ENCODE results near the gene AKAP1. TPM values are rescaled to one million over a fixed set of nuclear protein-coding genes. Genes with fewer than 3 reads are reported as not detected.
A peak's percentile ranks its signal among the peaks of the same experiment; 100 is the strongest.

AKAP1 gene
- total RNA-seq, 6 experiments from 2014 or later = 31.2 to 58.5 (median 43.1) TPM

DNA sequence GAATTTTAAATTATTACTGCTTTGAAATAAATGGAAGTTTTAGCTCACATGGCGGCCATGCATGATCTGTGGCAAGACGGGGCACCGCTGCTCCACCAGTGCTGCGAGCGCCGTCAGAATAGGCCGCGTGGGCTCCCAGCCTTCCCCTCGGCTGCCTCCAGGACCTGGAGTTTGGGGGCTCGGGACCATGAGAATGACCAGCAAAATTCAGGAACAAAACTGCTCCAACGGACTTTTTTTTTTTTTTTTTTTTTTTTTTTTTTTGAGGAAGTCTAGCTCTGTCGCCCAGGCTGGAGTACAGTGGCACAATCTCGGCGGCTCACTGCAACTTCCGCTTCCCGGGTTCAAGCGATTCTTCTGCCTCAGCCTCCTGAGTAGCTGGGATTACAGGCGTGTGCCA is 38.3 kb upstream of the AKAP1 start:
- no peak for TF ChIP-seq POLR2A (IDR thresholded peaks at IDR 0.05)
- TF ChIP-seq, protein P1, sequence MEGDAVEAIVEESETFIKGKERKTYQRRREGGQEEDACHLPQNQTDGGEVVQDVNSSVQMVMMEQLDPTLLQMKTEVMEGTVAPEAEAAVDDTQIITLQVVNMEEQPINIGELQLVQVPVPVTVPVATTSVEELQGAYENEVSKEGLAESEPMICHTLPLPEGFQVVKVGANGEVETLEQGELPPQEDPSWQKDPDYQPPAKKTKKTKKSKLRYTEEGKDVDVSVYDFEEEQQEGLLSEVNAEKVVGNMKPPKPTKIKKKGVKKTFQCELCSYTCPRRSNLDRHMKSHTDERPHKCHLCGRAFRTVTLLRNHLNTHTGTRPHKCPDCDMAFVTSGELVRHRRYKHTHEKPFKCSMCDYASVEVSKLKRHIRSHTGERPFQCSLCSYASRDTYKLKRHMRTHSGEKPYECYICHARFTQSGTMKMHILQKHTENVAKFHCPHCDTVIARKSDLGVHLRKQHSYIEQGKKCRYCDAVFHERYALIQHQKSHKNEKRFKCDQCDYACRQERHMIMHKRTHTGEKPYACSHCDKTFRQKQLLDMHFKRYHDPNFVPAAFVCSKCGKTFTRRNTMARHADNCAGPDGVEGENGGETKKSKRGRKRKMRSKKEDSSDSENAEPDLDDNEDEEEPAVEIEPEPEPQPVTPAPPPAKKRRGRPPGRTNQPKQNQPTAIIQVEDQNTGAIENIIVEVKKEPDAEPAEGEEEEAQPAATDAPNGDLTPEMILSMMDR (IDR thresholded peaks at IDR 0.05) = no peak
- Histone ChIP-seq H3K4me3 (peak overlapping the region in 2 of 3 donors; percentile 44 to 49), H3K36me3 (no peaks in the 10 kb centered on the region), H3K9me3 (no peaks in the 10 kb centered on the region), H3K27me3 (no peaks in the 10 kb centered on the region), H3K27ac (no peak overlapping the region), H3K4me1 (no peaks in the 10 kb centered on the region)
- intact Hi-C loops (cut with DNase I) = no loop called here
- WGBS (ENCODE audit: insufficient coverage, low coverage, low lambda C conversion rate, missing lambda C conversion rate) = 66% methylated on average over 9 of the region's 18 CpGs
- no peak for ATAC-seq
- no peak for DNase-seq

DNA sequence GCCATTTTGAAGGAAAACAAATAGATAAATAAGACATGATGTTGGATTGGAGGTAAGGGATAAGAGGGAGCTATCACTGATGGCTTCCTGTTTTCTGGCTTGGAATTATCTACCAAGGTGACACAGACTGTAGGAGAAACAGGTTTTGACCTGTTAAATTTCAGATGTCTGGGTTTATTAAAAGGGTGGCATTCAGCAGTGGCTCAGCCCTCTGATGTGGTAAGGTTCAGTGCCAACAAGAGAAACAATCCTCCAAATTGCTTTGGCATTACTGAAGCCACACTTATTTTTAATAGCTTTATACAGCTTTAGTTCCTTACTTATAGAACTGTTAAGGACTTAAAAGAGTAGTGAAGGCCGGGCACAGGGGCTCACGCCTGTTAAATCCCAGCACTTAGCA is 37.0 kb upstream of the AKAP1 start:
- no peaks in the 10 kb centered on the region for H3K36me3 ChIP-seq

DNA sequence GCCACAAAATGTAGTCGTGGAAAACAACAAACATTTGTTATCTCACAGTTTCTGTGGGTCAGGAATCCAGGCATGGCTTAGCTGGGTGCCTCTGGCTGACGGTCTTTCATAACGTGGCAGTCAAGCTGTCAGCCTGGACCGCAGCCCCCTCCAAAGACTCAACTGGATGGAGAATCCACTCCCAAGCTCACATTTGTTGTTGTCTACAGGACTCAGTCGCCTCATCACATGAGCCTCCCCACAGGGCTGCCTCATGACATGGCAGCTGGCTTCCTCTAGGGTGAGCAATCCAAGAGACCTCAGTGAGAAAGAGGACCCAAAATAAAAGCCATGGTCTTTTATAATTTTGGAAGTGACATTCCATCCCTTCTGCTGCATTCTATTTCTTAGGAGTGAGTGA is 34.7 kb upstream of the AKAP1 start:
- Histone ChIP-seq H3K27ac (no peak overlapping the region), H3K27me3 (no peaks in the 10 kb centered on the region), H3K36me3 (no peaks in the 10 kb centered on the region), H3K9me3 (no peaks in the 10 kb centered on the region), H3K4me3 (no peak overlapping the region), H3K4me1 (peaks cover 0 to 11% (median 4%) of the 10 kb centered on the region in 4 donors)
- intact Hi-C loops (cut with DNase I) = no loop called here
- TF ChIP-seq, protein P1 (IDR thresholded peaks at IDR 0.05) = no peak
- TF ChIP-seq POLR2A (IDR thresholded peaks at IDR 0.05) = no peak
- 63% methylated on average over 2 of the region's 5 CpGs for WGBS (ENCODE audit: insufficient coverage, low coverage, low lambda C conversion rate, missing lambda C conversion rate)
- DNase-seq = no peak
- no peak for ATAC-seq

More for the DNA sequence above, 37.0 kb upstream of the AKAP1 start:
- ATAC-seq (no peak), DNase-seq (no peak)
- 100% methylated on average over 2 of the region's 2 CpGs for WGBS (ENCODE audit: insufficient coverage, low coverage, low lambda C conversion rate, missing lambda C conversion rate)
- intact Hi-C loops (cut with DNase I) = no loop called here
- H3K27ac ChIP-seq = no peak overlapping the region
- H3K9me3 ChIP-seq = no peaks in the 10 kb centered on the region
- TF ChIP-seq POLR2A (IDR thresholded peaks at IDR 0.05) = no peak
- TF ChIP-seq, protein P1 (IDR thresholded peaks at IDR 0.05) = no peak
- H3K4me1 ChIP-seq = no peaks in the 10 kb centered on the region
- H3K4me3 ChIP-seq = no peak overlapping the region
- no peaks in the 10 kb centered on the region for H3K27me3 ChIP-seq

DNA sequence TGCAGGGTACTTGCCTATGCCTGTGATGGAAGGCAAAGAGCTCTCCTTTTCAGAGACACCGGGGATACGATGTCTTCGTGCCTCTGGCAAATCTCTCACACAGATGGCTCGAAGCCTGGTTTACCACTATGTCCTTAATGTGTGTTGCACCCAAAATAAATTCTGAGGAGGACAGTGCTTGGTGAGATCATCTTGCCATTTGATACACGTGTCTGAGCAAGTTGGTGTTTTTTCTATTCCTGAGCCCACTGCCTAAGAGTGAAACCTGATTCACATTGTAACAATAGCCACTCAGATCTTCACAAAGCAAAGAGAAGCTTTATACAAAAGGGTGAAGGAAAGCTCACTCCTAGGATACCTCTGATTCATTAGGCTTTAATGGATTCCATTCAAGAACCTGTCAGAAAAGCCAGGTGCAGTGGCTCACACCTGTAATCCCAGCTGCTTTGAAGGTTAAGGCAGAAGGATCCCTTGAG is 33.1 kb upstream of the AKAP1 start:
- ATAC-seq (no peak), DNase-seq (no peak)
- WGBS (ENCODE audit: insufficient coverage, low coverage, low lambda C conversion rate, missing lambda C conversion rate) = 91% methylated on average over 4 of the region's 5 CpGs
- peaks cover 0 to 11% (median 4%) of the 10 kb centered on the region in 4 donors for H3K4me1 ChIP-seq
- H3K4me3 ChIP-seq = no peak overlapping the region
- TF ChIP-seq, protein P1 (IDR thresholded peaks at IDR 0.05) = no peak
- TF ChIP-seq POLR2A (IDR thresholded peaks at IDR 0.05) = no peak
- no peak overlapping the region for H3K27ac ChIP-seq
- no peaks in the 10 kb centered on the region for H3K36me3 ChIP-seq
- no peaks in the 10 kb centered on the region for H3K27me3 ChIP-seq
- no peaks in the 10 kb centered on the region for H3K9me3 ChIP-seq
- intact Hi-C loops (cut with DNase I) = no loop called here

DNA sequence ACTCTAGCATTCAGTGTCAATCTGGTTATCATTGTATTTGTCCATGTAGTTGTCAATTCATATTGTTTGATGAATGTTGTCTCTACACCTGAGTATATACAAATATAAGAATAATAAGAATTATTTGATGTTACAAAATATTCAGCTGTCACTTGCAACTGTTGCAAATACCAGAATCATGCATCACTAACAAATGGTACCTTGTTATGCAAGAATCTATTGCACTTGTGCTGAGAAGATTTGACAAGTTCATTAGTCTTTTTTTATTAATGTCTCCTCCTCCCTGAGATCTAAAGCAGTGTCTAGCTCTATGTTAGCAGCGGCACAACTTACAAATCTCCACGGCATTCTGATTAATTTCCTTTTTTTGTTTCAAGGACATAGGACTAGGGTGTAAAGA is 22.2 kb upstream of the AKAP1 start:
- DNase-seq = no peak
- intact Hi-C loops (cut with DNase I) = no loop called here
- Histone ChIP-seq H3K27ac (no peak overlapping the region), H3K4me1 (peaks cover 0 to 2% (median 0%) of the 10 kb centered on the region in 4 donors), H3K27me3 (no peaks in the 10 kb centered on the region), H3K9me3 (no peaks in the 10 kb centered on the region), H3K36me3 (no peaks in the 10 kb centered on the region), H3K4me3 (no peak overlapping the region)
- 79% methylated on average over 2 of the region's 2 CpGs for WGBS (ENCODE audit: insufficient coverage, low coverage, low lambda C conversion rate, missing lambda C conversion rate)
- ATAC-seq = no peak
- TF ChIP-seq POLR2A (IDR thresholded peaks at IDR 0.05) = no peak
- TF ChIP-seq, protein P1 (IDR thresholded peaks at IDR 0.05) = no peak

Measured in right lobe of liver (tissue), 6 donors.